HUDEP-2 (cell line): ENCODE results near the gene NCKAP5.

ENCODE experiments used
- DNase-seq, 76 experiments: peaks; one replicate each; lab custom pipeline; 2025; ENCODE audit not compliant: unreplicated experiment in 76 of 76; lab: John Stamatoyannopoulos, UW

The NCKAP5 gene

GRCh38 chr2:132793532-132793931 is 774.7 kb downstream of the NCKAP5 start:
- DNase-seq = no peak

- no peak for DNase-seq
These were observed 778.0 kb downstream of the NCKAP5 start for GRCh38 chr2:132790207-132790785.

GRCh38 chr2:132789066-132789465 is 779.2 kb downstream of the NCKAP5 start:
- no peak for DNase-seq

- DNase-seq = no peak
These were observed 779.9 kb downstream of the NCKAP5 start for GRCh38 chr2:132788310-132788838.

GRCh38 chr2:132783883-132784282 is 784.4 kb downstream of the NCKAP5 start:
- no peak for DNase-seq

GRCh38 chr2:132782176-132782783 is 786.0 kb downstream of the NCKAP5 start:
- no peak for DNase-seq

GRCh38 chr2:132780651-132781050 is 787.6 kb downstream of the NCKAP5 start:
- no peak for DNase-seq

GRCh38 chr2:132779206-132779721 is 789.0 kb downstream of the NCKAP5 start:
- DNase-seq = no peak

- DNase-seq = no peak
These were observed 792.0 kb downstream of the NCKAP5 start for GRCh38 chr2:132776287-132776686.

GRCh38 chr2:132774189-132774588 is 794.1 kb downstream of the NCKAP5 start:
- no peak for DNase-seq

- DNase-seq = no peak
These were observed 794.9 kb downstream of the NCKAP5 start for GRCh38 chr2:132773331-132773730.

GRCh38 chr2:132772340-132772739 is 795.9 kb downstream of the NCKAP5 start:
- DNase-seq = no peak

- DNase-seq = no peak
These were observed 801.7 kb downstream of the NCKAP5 start for GRCh38 chr2:132766573-132766972.

GRCh38 chr2:132761437-132761836 is 806.8 kb downstream of the NCKAP5 start:
- DNase-seq = no peak

GRCh38 chr2:132760971-132761370 is 807.3 kb downstream of the NCKAP5 start:
- DNase-seq = no peak

- no peak for DNase-seq
These were observed 807.9 kb downstream of the NCKAP5 start for GRCh38 chr2:132760405-132760804.

GRCh38 chr2:132758995-132759394 is 809.3 kb downstream of the NCKAP5 start:
- DNase-seq = no peak

GRCh38 chr2:132757676-132758075 is 810.6 kb downstream of the NCKAP5 start:
- no peak for DNase-seq

- no peak for DNase-seq
These were observed 811.2 kb downstream of the NCKAP5 start for GRCh38 chr2:132757002-132757589.

GRCh38 chr2:132754867-132755472 is 813.3 kb downstream of the NCKAP5 start:
- no peak for DNase-seq

- DNase-seq = no peak
These were observed 813.9 kb downstream of the NCKAP5 start for GRCh38 chr2:132754392-132754791.
